HG03103 (cell line): Measurements from ENCODE around the gene CCNQ.

Experiments
- ATAC-seq: cut with Tn5 transposase; IDR thresholded peaks from one replicate; pipeline ENCODE4 v1.9.1; 2021; ENCODE audit warnings: low read depth; ENCODE audit not compliant: unreplicated experiment

The CCNQ gene

GRCh38 chrX:153637121-153638040, 38.4 kb upstream of the CCNQ start:
- ATAC-seq, result no peak

DNA sequence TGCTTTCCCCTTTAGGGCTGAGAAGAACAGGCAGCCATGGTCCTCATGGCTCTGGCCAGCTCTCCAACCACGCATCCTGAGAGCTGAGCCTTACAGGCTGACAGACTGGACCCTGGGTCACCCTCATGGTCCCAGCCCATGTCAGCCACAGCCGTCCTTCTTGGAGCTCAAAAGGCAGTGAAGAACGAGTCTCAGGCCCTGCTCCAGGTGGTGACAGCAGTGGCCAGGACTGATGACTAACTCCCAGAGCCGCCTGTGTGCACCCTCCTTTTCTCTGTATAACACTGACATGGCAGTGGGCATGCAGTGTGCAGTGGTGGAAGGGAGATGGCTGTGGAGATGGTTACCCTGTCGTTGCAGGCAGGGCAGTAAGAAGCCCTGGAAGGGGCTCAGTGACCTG, 37.8 kb upstream of the CCNQ start:
- ATAC-seq, result no peak

DNA sequence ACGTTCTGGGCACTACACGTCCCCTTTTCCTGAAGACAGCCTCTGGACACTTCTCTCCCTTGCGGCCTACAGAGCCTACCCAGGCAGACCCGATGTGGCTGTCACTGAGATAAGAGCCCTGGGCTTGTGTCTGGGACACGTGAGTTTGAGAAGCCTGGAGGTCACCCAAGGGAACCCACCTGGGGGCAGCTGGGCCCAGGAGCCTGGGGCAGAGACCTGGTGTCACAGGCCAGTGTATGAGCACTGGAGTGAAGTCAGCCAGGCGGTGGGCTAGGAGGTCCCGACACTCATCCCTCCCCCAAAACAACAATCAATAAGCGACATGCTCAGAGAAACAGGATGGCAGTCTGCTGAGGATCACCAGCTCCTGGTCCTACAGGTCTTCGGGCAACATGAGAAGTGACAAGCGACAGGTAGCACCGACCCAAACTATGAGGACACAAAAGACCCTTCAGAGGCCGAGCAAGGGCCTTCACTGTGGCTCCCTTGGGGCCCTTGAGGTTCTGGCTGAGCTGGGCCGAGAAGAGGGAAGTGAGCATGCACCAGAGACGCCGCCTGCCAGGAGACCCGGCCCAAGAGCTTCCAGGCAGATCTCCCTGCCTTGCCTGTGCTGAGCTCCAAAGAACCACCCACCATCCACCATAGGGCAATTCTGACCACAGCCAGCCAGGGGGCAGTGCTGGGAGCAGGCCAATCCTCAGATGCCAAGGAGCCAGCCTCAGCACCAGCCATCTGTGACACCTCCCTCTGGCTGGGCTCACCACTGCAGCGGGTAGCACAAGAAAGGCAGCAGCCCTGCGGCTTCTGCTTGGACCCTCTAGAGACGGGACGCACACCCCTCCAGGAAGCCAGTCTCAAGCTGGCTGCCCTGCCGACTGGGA, 37.1 kb upstream of the CCNQ start:
- ATAC-seq, result no peak

GRCh38 chrX:153635388-153635787, 36.4 kb upstream of the CCNQ start:
- no peak for ATAC-seq

DNA sequence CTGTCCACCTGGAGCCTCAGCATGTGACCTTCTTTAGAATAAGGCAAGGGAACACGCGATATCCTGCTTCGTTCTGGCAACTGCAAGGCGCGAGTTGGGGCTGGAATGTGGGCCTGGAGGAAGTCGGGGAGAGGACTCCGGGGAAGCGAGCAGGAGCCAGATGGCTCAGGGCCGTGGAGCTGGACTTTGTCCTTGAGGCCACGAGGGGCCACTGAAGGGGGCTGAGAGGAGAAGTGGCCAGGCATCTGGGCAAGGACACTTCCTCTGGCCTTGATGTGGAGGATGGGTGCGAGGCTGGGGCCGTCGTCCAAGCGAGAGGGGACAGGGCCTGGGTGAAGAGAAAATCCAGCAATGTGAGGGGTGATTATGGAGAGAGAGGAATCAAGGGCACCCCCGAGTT, 35.9 kb upstream of the CCNQ start:
- no peak for ATAC-seq

GRCh38 chrX:153634236-153634635, 35.3 kb upstream of the CCNQ start:
- no peak for ATAC-seq

- no peak for ATAC-seq
Observed at GRCh38 chrX:153633607-153634180, 34.8 kb upstream of the CCNQ start.

- ATAC-seq, result no peak
Observed at GRCh38 chrX:153633048-153633447, 34.1 kb upstream of the CCNQ start.

- no peak for ATAC-seq
Observed at GRCh38 chrX:153632595-153632946, 33.6 kb upstream of the CCNQ start.

- no peak for ATAC-seq
Observed at GRCh38 chrX:153631907-153632594, 33.1 kb upstream of the CCNQ start.

GRCh38 chrX:153631346-153631745, 32.4 kb upstream of the CCNQ start:
- no peak for ATAC-seq

- no peak for ATAC-seq
Observed at GRCh38 chrX:153628665-153629064, 29.7 kb upstream of the CCNQ start.

- ATAC-seq, result no peak
Observed at GRCh38 chrX:153628129-153628528, 29.2 kb upstream of the CCNQ start.

GRCh38 chrX:153627675-153628111, 28.8 kb upstream of the CCNQ start:
- ATAC-seq, result no peak

DNA sequence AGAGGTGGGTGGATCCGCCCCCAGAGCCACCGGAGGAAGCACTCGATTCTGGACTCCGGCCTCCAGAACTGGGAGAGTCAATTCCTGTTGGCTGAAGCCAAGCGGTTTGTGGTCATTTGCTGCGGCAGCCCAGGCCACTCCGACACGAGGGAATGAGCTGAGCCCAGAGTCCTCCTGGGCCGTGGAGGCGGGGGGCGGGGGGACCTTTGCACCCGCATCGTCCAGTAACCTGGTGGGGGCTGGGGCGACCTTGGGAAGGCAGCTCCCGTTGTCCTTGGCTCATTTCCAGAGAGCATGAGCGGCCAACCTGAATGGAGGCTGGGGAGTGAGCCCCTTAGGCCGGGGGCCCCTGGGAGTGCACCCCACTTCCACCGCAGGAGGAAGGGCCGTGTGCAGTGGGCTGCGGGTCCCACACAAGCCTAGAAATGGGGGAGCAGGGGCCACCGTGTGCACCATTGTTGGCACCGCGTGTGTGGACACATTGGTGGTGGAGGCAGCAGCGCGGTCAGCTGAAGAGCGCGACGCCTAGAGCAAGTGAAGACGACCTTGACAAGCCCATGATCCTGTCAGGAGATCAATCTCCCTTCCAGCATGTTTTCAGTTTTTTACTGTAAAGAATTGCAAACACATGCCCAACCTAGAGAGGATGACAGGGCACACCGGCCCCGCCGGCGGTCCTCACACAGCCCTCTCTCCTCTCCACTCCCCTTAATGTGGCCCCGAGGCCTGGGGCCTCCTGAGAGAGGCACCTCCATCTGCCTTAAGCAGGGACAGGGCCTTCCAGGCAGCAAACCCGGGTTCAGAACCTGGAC, 28.1 kb upstream of the CCNQ start:
- no peak for ATAC-seq

- ATAC-seq, result no peak
Observed at GRCh38 chrX:153626025-153626633, 27.2 kb upstream of the CCNQ start.

DNA sequence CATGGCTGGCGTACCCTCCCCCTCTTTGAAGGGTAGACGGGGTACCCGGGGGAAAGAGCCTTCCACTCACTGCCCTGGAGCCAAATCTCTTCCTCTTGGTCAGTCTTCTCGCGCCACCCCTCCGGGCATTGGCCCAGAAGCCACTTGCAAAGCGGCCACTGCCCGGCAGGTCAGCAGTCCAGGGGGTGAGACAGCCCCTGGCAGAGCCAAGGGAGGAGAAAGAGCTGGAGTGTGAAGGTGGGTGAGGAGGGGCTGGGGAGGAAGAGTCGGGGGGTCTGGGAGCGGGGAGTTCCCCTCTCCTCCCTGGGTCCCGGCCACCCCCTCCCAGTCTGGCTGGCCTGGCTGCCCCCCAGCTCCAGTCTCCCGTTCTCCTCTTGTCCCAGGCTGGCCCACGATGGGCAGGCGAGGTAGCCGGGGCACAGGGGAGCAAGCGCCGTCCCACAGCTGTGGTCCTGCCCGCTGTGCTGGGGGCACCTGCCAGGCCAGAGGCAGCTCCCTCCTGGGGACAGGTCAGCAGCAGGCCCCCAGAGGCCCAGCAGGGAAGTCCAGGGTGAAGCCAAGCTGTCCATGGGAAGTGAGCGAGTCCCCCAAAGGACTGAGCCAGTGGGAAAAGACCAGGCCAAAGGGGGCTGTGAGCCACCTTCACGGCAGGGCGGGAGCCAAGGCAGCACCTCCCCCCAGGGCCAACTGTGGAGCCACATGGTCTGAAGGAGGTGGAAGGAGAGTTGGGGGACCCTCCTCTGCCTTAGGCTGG, 26.5 kb upstream of the CCNQ start:
- no peak for ATAC-seq

- ATAC-seq, result no peak
Observed at GRCh38 chrX:153624196-153625091, 25.5 kb upstream of the CCNQ start.
